DMS79 (cell line): ENCODE data around the gene RPS27L.
"Not testable (repeated sequence)": the region's sequence is repeated elsewhere in the genome, so short reads cannot be mapped to it uniquely, and the experiment has no call there.

Experiments
- DNase-seq: peaks from one replicate; lab custom pipeline; 2025; lab: John Stamatoyannopoulos, UW

RPS27L gene

GRCh38 chr15:63140936-63141335, 16.3 kb downstream of the RPS27L start:
- no peak for DNase-seq

- DNase-seq: no peak
These were observed 20.5 kb downstream of the RPS27L start for GRCh38 chr15:63136742-63137141.

GRCh38 chr15:63135804-63136203, 21.5 kb downstream of the RPS27L start:
- DNase-seq: no peak

GRCh38 chr15:63135281-63135680, 22.0 kb downstream of the RPS27L start:
- no peak for DNase-seq

- no peak for DNase-seq
These were observed 22.9 kb downstream of the RPS27L start for GRCh38 chr15:63134245-63134985.

GRCh38 chr15:63133786-63134185, 23.5 kb downstream of the RPS27L start:
- no peak for DNase-seq

- no peak for DNase-seq
These were observed 30.6 kb downstream of the RPS27L start for GRCh38 chr15:63126726-63127125.

GRCh38 chr15:63124506-63124905, 32.8 kb downstream of the RPS27L start:
- no peak for DNase-seq

GRCh38 chr15:63122002-63122875, 35.0 kb downstream of the RPS27L start:
- DNase-seq: peak; percentile 9

- DNase-seq: peak; percentile 33
These were observed 35.8 kb downstream of the RPS27L start, which contains the start of gene LACTB for GRCh38 chr15:63121382-63122001. LACTB (plus strand) TSS chr15:63121861; CDS start chr15:63121872, 11 bp downstream.

- DNase-seq: no peak
These were observed 38.4 kb downstream of the RPS27L start for GRCh38 chr15:63118854-63119253.

GRCh38 chr15:63114465-63114864, 42.8 kb downstream of the RPS27L start:
- no peak for DNase-seq

- no peak for DNase-seq
These were observed 44.4 kb downstream of the RPS27L start for GRCh38 chr15:63112871-63113270.

- no peak for DNase-seq
These were observed 45.8 kb downstream of the RPS27L start for GRCh38 chr15:63111481-63111880.

- DNase-seq: no peak
These were observed 46.8 kb downstream of the RPS27L start for GRCh38 chr15:63110428-63111026.

GRCh38 chr15:63109920-63110319, 47.4 kb downstream of the RPS27L start:
- DNase-seq: no peak

- no peak for DNase-seq
These were observed 47.8 kb downstream of the RPS27L start for GRCh38 chr15:63109498-63109897.

- DNase-seq: no peak
These were observed 49.3 kb downstream of the RPS27L start for GRCh38 chr15:63107895-63108546.

GRCh38 chr15:63105354-63105753, 51.9 kb downstream of the RPS27L start:
- DNase-seq: not testable (repeated sequence)

- DNase-seq: no peak
These were observed 52.5 kb downstream of the RPS27L start for GRCh38 chr15:63104727-63105126.

- no peak for DNase-seq
These were observed 53.9 kb downstream of the RPS27L start for GRCh38 chr15:63103416-63103815.

- DNase-seq: not testable (repeated sequence)
These were observed 57.7 kb downstream of the RPS27L start for GRCh38 chr15:63099581-63099980.
